ENCODE data around the gene SLC23A3. TPM values are rescaled to one million over a fixed set of nuclear protein-coding genes. Genes with fewer than 3 reads are reported as not detected.

The SLC23A3 gene
- total RNA-seq, 1 experiment from 2014 or later, result 1.9 TPM

DNA sequence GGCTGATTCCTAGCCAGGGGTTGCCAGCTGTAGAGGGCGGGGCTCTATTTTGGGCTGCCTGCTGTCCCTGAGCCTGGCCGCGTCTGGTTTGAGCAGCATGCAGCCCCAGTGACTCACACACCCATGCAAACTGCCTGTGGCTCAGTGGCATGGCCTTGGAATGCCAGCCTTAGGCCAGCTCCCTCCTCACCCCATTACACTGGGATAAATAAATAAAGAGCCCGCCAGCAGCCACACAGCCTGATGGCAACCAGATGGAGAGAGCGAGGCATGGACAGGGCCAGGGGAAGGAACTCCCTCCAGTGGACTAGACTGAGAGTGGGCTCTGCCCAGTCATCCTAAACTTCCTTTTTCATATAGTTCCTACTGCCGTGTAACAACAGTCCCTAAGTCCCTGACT lies 27.5 kb downstream of the SLC23A3 start:
- intact Hi-C loops (cut with micrococcal nuclease; ENCODE audit: unreplicated experiment), result no loop called here
- H3K4me1 ChIP-seq (ENCODE audit: insufficient read depth, low read length, poor library complexity, severe bottlenecking), result no peaks in the 10 kb centered on the region
- no peak for TF ChIP-seq EZH2 (IDR thresholded peaks at IDR 0.05; ENCODE audit: borderline replicate concordance, low read depth, low read length, poor library complexity, severe bottlenecking)
- TF ChIP-seq, protein P1, sequence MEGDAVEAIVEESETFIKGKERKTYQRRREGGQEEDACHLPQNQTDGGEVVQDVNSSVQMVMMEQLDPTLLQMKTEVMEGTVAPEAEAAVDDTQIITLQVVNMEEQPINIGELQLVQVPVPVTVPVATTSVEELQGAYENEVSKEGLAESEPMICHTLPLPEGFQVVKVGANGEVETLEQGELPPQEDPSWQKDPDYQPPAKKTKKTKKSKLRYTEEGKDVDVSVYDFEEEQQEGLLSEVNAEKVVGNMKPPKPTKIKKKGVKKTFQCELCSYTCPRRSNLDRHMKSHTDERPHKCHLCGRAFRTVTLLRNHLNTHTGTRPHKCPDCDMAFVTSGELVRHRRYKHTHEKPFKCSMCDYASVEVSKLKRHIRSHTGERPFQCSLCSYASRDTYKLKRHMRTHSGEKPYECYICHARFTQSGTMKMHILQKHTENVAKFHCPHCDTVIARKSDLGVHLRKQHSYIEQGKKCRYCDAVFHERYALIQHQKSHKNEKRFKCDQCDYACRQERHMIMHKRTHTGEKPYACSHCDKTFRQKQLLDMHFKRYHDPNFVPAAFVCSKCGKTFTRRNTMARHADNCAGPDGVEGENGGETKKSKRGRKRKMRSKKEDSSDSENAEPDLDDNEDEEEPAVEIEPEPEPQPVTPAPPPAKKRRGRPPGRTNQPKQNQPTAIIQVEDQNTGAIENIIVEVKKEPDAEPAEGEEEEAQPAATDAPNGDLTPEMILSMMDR (conservative IDR thresholded peaks at IDR 0.05; ENCODE audit: low read depth, low read length), result no peak
- no peaks in the 10 kb centered on the region for H3K36me3 ChIP-seq (ENCODE audit: insufficient read depth, low read length, poor library complexity, severe bottlenecking)
- POLR2A ChIA-PET (ENCODE audit: low non-redundant PET), result no interaction called here
- CTCF ChIA-PET, result interaction anchor here (0.6 kb wide), 1 partner anchor 99 kb away, joined by 3 read pairs; no protein-coding TSS in a partner anchor
- H3K27ac ChIP-seq (ENCODE audit: low read depth, low read length, poor library complexity, severe bottlenecking), result no peak overlapping the region
- no peak overlapping the region for H3K4me3 ChIP-seq (ENCODE audit: low read depth, low read length, poor library complexity, severe bottlenecking)
- no TSS peak for BruUV-seq (replicated peaks)
- H3K27me3 ChIP-seq (replicated peaks; ENCODE audit: insufficient read depth, low read depth, low read length, poor library complexity), result no peaks in the 10 kb centered on the region
- H3K9me3 ChIP-seq (ENCODE audit: low read depth, low read length, poor library complexity, severe bottlenecking), result no peaks in the 10 kb centered on the region
- DNase-seq (ENCODE audit: low spot score), result no peak

DNA sequence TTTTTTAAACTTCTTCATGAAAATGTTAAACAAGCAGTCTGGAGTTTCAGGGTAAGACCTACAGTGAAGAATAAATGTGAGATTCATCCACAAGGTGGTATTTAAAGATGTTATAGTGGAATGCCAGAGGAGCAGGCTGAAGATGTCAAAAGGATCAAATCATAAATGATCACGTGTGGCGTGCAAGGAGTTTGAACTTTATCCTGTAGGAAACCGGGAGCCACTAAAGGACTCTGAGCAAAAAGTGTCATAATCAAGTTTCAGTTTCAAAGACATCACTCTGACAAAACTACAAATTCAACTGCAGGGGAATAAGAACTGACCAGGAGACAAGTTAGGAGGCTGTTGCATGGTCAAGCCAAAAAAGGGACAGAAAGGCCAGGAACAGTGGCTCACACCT lies 29.1 kb downstream of the SLC23A3 start:
- H3K9me3 ChIP-seq (ENCODE audit: low read depth, low read length, poor library complexity, severe bottlenecking), result no peaks in the 10 kb centered on the region
- no peaks in the 10 kb centered on the region for H3K36me3 ChIP-seq (ENCODE audit: insufficient read depth, low read length, poor library complexity, severe bottlenecking)
- H3K27ac ChIP-seq (ENCODE audit: low read depth, low read length, poor library complexity, severe bottlenecking), result no peak overlapping the region
- no peak overlapping the region for H3K4me3 ChIP-seq (ENCODE audit: low read depth, low read length, poor library complexity, severe bottlenecking)
- CTCF ChIA-PET, result no interaction called here
- H3K4me1 ChIP-seq (ENCODE audit: insufficient read depth, low read length, poor library complexity, severe bottlenecking), result no peaks in the 10 kb centered on the region
- POLR2A ChIA-PET (ENCODE audit: low non-redundant PET), result no interaction called here
- H3K27me3 ChIP-seq (replicated peaks; ENCODE audit: insufficient read depth, low read depth, low read length, poor library complexity), result no peaks in the 10 kb centered on the region
- BruUV-seq (replicated peaks), result no TSS peak
- intact Hi-C loops (cut with micrococcal nuclease; ENCODE audit: unreplicated experiment), result no loop called here
- no peak for TF ChIP-seq EZH2 (IDR thresholded peaks at IDR 0.05; ENCODE audit: borderline replicate concordance, low read depth, low read length, poor library complexity, severe bottlenecking)
- TF ChIP-seq, protein P1 (conservative IDR thresholded peaks at IDR 0.05; ENCODE audit: low read depth, low read length), result no peak
- DNase-seq (ENCODE audit: low spot score), result no peak

DNA sequence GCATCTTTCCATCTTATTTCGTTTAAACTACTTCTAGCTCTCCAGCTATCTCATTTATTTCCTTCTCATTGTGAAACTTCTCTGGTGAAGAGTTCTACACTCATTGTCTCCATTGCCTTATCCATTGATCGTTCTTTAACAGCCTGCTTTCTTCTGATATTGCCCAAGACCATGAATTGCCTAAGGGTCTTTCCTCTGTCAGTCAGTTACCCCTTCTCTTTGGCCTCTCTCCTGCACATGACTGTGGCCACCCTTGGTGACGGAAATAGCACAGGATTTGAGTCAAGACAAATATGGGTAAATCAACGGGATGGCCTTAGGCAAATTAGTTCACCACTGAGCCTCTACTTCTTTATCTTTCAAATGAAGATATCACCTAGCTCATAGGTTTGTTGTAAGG lies 35.9 kb downstream of the SLC23A3 start:
- ChIA-PET POLR2A (ENCODE audit: low non-redundant PET) (no interaction called here), CTCF (no interaction called here)
- TF ChIP-seq, protein P1 (conservative IDR thresholded peaks at IDR 0.05; ENCODE audit: low read depth, low read length), result no peak
- no peak for TF ChIP-seq EZH2 (IDR thresholded peaks at IDR 0.05; ENCODE audit: borderline replicate concordance, low read depth, low read length, poor library complexity, severe bottlenecking)
- no TSS peak for BruUV-seq (replicated peaks)
- Histone ChIP-seq H3K4me3 (ENCODE audit: low read depth, low read length, poor library complexity, severe bottlenecking) (no peak overlapping the region), H3K27ac (ENCODE audit: low read depth, low read length, poor library complexity, severe bottlenecking) (no peak overlapping the region), H3K27me3 (replicated peaks; ENCODE audit: insufficient read depth, low read depth, low read length, poor library complexity) (no peaks in the 10 kb centered on the region), H3K4me1 (ENCODE audit: insufficient read depth, low read length, poor library complexity, severe bottlenecking) (no peaks in the 10 kb centered on the region), H3K36me3 (ENCODE audit: insufficient read depth, low read length, poor library complexity, severe bottlenecking) (no peaks in the 10 kb centered on the region), H3K9me3 (ENCODE audit: low read depth, low read length, poor library complexity, severe bottlenecking) (no peaks in the 10 kb centered on the region)
- DNase-seq (ENCODE audit: low spot score), result no peak
- intact Hi-C loops (cut with micrococcal nuclease; ENCODE audit: unreplicated experiment), result no loop called here
